ENCODE results near the gene SP110. TPM values are rescaled to one million over a fixed set of nuclear protein-coding genes. Genes with fewer than 3 reads are reported as not detected.
"Not testable (repeated sequence)": the region's sequence is repeated elsewhere in the genome, so short reads cannot be mapped to it uniquely, and the experiment has no call there.

The SP110 gene
- total RNA-seq, 1 donor from 2014 or later: 16.2 TPM

GRCh38 chr2:230224458-230224857 is 4.7 kb upstream of the SP110 start:
- no peak for DNase-seq (ENCODE audit: low spot score)

GRCh38 chr2:230222829-230223228 is 3.0 kb upstream of the SP110 start:
- not testable (repeated sequence) for DNase-seq (ENCODE audit: low spot score)

GRCh38 chr2:230221493-230221892 is 1.7 kb upstream of the SP110 start:
- DNase-seq (ENCODE audit: low spot score): no peak

- DNase-seq (ENCODE audit: low spot score): no peak
Measured at GRCh38 chr2:230220347-230220969, 674 bp upstream of the SP110 start.

GRCh38 chr2:230218421-230218820 is 1.4 kb downstream of the SP110 start:
- DNase-seq (ENCODE audit: low spot score): no peak

- DNase-seq (ENCODE audit: low spot score): no peak
Measured at GRCh38 chr2:230217424-230217823, 2.4 kb downstream of the SP110 start.

- DNase-seq (ENCODE audit: low spot score): no peak
Measured at GRCh38 chr2:230216489-230216888, 3.3 kb downstream of the SP110 start.

- no peak for DNase-seq (ENCODE audit: low spot score)
Measured at GRCh38 chr2:230209422-230210051, 10.2 kb downstream of the SP110 start.

- no peak for DNase-seq (ENCODE audit: low spot score)
Measured at GRCh38 chr2:230208576-230208975, 11.2 kb downstream of the SP110 start.

- no peak for DNase-seq (ENCODE audit: low spot score)
Measured at GRCh38 chr2:230205721-230206120, 14.1 kb downstream of the SP110 start.

- no peak for DNase-seq (ENCODE audit: low spot score)
Measured at GRCh38 chr2:230205034-230205433, 14.8 kb downstream of the SP110 start.

GRCh38 chr2:230203110-230203676 is 16.6 kb downstream of the SP110 start:
- no peak for DNase-seq (ENCODE audit: low spot score)

- no peak for DNase-seq (ENCODE audit: low spot score)
Measured at GRCh38 chr2:230202430-230203109, 17.2 kb downstream of the SP110 start.

- no peak for DNase-seq (ENCODE audit: low spot score)
Measured at GRCh38 chr2:230184727-230185578, 34.8 kb downstream of the SP110 start.

- DNase-seq (ENCODE audit: low spot score): no peak
Measured at GRCh38 chr2:230181195-230181594, 38.6 kb downstream of the SP110 start.

GRCh38 chr2:230179907-230180306 is 39.9 kb downstream of the SP110 start:
- no peak for DNase-seq (ENCODE audit: low spot score)

GRCh38 chr2:230178546-230179485 is 41.0 kb downstream of the SP110 start:
- no peak for DNase-seq (ENCODE audit: low spot score)

GRCh38 chr2:230176996-230177395 is 42.8 kb downstream of the SP110 start:
- DNase-seq (ENCODE audit: low spot score): no peak

- DNase-seq (ENCODE audit: low spot score): no peak
Measured at GRCh38 chr2:230174466-230174865, 45.3 kb downstream of the SP110 start.

- DNase-seq (ENCODE audit: low spot score): no peak
Measured at GRCh38 chr2:230172852-230173251, 46.9 kb downstream of the SP110 start.

- DNase-seq (ENCODE audit: low spot score): no peak
Measured at GRCh38 chr2:230172156-230172555, 47.6 kb downstream of the SP110 start.
